ELF-1 (cell line): ENCODE results near the gene CALB2.
"Not testable (repeated sequence)": the region's sequence is repeated elsewhere in the genome, so short reads cannot be mapped to it uniquely, and the experiment has no call there.

Experiments used
- DNase-seq: peaks from one replicate; pipeline ENCODE4 v3.0.0-alpha.2; 2016; ENCODE audit warnings: low read depth, low spot score

CALB2 gene, protein sequence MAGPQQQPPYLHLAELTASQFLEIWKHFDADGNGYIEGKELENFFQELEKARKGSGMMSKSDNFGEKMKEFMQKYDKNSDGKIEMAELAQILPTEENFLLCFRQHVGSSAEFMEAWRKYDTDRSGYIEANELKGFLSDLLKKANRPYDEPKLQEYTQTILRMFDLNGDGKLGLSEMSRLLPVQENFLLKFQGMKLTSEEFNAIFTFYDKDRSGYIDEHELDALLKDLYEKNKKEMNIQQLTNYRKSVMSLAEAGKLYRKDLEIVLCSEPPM

GRCh38 chr16:71358464-71358998, at the start of gene CALB2:
Gene CALB2, plus strand, starts transcription at chr16:71358723. Its CDS starts 70 bp downstream, at chr16:71358793.
- peak; percentile 82 for DNase-seq

GRCh38 chr16:71311553-71312158, 46.9 kb upstream of the CALB2 start:
- peak; percentile 71 for DNase-seq

- DNase-seq = not testable (repeated sequence)
These were observed 44.9 kb upstream of the CALB2 start for GRCh38 chr16:71313591-71313990.

- DNase-seq = no peak
These were observed 43.3 kb upstream of the CALB2 start for GRCh38 chr16:71315269-71315668.

- no peak for DNase-seq
These were observed 38.5 kb upstream of the CALB2 start for GRCh38 chr16:71319999-71320398.

- no peak for DNase-seq
These were observed 30.8 kb upstream of the CALB2 start for GRCh38 chr16:71327720-71328119.

GRCh38 chr16:71328151-71328550, 30.4 kb upstream of the CALB2 start:
- no peak for DNase-seq

- DNase-seq = no peak
These were observed 20.9 kb upstream of the CALB2 start for GRCh38 chr16:71337631-71338030.

DNA sequence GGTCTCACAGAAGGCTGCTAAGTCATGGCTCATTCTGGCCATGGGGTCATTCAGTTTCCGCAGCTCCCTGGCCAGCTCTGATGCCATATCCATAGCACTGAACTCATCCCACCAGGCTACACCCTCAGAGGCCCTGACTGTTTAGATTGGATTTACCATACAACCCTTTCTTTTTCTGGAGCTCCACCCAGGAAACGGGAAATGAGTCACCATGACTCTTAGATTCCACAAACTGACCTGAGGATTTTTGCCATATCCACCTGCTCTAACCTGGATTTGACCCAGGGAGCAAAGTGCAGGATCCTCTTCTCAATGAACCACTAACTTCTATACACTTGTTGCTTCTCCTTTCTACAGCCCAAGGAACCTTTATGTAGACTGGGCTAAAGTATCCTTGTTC, 20.3 kb upstream of the CALB2 start:
- no peak for DNase-seq

DNA sequence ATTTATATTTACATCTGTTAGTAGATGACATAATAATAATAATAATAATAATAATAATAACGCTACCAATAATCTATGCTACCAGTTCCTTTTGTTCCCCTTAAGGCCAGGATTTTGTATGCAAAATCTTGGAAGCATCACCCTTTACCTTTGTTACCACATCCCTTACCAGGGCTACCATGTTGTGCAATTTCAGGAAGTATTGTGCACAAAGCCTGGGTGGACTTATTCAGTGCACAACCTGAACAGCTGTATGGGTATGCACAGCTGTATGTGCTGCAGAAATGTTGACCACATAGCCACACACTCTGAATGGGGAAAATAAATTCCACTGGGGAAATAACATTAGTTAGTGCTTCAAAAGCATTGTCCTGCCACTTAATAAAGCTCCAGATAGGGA, 19.9 kb upstream of the CALB2 start:
- DNase-seq = no peak

GRCh38 chr16:71339236-71340171, 19.0 kb upstream of the CALB2 start:
- peak; percentile 29 for DNase-seq

GRCh38 chr16:71340406-71340805, 18.1 kb upstream of the CALB2 start:
- DNase-seq = no peak

- DNase-seq = no peak
These were observed 16.6 kb upstream of the CALB2 start for GRCh38 chr16:71341881-71342280.

- DNase-seq = no peak
These were observed 15.4 kb upstream of the CALB2 start for GRCh38 chr16:71343078-71343477.

DNA sequence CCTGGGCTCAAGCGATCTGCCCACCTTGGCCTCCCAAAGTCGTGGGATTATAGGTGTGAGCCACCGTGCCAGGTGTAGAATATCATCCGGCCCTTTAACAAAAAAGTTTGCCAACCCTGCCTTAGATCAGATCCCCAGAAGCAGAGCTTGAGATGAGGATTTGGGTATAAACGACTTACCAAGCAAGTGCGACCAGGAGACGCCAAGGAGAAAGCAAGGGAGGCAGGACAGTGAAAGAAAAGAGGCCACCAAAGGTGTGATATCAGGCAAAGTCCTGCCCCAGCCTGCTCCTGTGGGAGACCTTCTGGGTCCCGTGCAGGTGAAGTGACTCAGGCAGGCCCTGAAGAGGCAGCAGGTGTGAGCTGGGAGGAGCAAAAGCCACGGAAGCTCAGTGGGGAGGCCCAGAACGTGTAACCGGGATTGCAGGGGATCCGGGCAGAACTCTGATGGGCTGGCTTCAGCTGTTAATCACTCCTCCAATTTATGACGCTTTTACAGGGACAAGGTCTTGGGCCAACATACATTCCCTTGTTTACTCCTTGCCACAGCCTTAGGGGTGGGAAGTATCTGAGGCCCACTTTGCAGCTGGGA, 14.1 kb upstream of the CALB2 start:
- DNase-seq = no peak

- peak; percentile 21 for DNase-seq
These were observed 13.5 kb upstream of the CALB2 start for GRCh38 chr16:71345031-71345430.

GRCh38 chr16:71347146-71347545, 11.4 kb upstream of the CALB2 start:
- DNase-seq = no peak

DNA sequence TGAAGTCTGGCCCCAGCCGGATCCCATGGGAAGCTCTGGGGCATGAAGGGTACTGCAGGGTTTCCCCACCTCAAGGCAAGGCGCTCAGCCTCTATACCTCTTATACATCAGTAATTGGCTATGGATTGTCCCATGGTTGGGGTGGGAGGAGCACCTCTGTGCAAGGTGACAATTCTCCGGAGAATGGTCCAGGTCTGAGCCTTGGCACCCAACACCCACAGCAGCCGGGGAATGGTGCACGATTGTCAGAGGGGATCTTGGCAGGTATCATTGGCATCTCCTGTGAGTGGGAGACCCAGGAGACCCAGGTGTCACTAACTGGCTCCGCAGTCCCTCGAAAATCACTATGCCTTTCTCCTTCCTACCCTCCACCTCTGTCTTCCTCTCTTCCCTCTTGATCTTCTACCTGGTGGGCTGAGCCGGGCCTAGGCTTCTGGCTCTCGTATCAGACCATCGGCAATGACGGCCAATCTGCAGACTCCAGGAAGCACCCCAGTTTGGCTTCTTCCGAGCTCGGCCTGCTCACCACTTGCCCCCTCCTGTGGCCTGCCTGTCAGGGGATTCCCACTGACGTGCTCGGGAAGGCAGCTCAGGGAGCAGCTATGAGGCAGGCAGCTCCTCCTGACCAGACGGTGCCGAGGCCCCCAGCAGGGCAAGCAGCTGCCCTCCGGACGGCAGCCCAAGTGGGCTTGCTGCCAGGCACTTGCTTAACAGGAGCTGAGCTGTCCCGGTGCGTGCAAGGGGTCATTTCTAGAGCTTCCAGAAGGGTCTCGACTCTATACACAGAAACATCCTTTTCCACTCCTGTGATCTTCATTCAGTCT, 10.0 kb upstream of the CALB2 start:
- DNase-seq = no peak

DNA sequence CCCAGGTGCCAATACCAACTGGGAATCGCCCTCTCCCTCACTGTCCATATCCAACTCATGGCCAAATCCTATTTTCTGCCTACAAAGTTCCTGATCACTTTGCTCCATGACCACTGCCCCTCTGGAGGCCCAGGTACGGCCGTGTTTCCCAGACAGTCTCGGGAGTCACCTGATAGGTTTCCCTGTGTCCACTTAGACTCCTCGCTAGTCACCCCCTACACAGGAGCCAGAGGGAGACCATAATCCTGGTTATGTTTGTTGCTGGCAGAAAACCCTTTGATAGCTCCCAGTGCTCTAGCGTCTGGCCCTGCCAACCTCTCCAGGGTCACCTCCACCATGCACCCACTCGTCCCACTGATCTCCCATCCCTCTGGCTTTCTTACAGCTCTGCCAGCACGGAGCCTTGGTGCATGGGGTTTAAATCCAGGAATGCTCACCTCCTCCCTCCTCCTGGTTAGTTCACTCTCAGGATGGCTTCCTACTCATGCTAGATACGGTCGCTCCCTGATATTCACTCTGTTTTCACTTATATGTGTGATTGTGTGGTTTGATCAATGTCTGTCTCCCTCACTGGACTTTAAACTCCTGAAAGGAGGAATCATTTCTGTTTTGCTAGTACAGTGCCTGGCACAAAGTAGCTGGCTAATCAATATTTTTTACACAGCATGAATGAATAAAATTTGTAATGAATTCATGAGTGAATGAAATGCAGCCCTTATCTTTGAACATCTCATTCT, 7.5 kb upstream of the CALB2 start:
- DNase-seq = no peak

DNA sequence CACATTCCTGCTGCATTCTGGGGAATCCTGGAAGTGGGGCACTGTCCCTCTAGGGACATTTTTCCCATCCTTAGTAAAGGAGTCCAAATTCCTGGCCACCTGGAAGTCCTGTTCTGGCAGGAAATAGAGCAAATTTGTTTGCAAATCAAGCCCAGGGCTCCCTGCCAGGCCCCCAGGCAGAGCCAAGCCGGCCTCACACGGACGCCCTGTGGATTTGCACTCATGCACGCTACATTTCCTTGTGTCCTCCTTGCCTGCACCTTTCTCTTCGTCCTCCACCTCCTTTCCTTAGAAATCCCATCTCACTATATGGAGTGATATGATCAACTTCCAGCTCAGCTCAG, 7.0 kb upstream of the CALB2 start:
- DNase-seq = peak; percentile 30
